Upper lobe of left lung (tissue), 6 donors: ENCODE results near the gene WFIKKN1. TPM values are rescaled to one million over a fixed set of nuclear protein-coding genes. Genes with fewer than 3 reads are reported as not detected.

Source experiments
- ATAC-seq, 2 donors: fragments of 200-7000 bp; cut with Tn5 transposase; one replicate each; pipeline ENCODE4 v1.9.1; 2022; ENCODE audit warnings: mild to moderate bottlenecking in 2 of 2, moderate library complexity in 2 of 2; ENCODE audit not compliant: low FRiP score in 2 of 2
- DNase-seq, 2 donors: peaks; one replicate each; pipeline ENCODE4 v3.0.0-alpha.2; 2019 to 2020
- H3K27ac ChIP-seq, 4 donors: fragments of 200-600 bp; sonication (generic); one replicate each; pipeline ENCODE4 v1.5.1; 2016 to 2019
- H3K27me3 ChIP-seq, 4 donors: fragments of 200-600 bp; sonication (generic); one replicate each; pipeline ENCODE4 v1.5.1; 2017 to 2019
- H3K36me3 ChIP-seq, 4 donors: fragments of 200-600 bp; sonication (generic); one replicate each; pipeline ENCODE4 v1.5.1; 2016 to 2019
- H3K4me1 ChIP-seq, 4 donors: fragments of 200-600 bp; sonication (generic); one replicate each; pipeline ENCODE4 v1.5.1; 2018 to 2019
- H3K4me3 ChIP-seq, 4 donors: fragments of 200-600 bp; sonication (generic); one replicate each; pipeline ENCODE4 v1.5.1; 2017 to 2019; ENCODE audit warnings: mild to moderate bottlenecking in 2 of 4, moderate library complexity in 1 of 4
- H3K9me3 ChIP-seq, 4 donors: fragments of 200-600 bp; sonication (generic); one replicate each; pipeline ENCODE4 v1.5.1; 2018 to 2019
- CTCF ChIP-seq, 6 experiments: fragments of 450-650 bp in 4 of 6; fragments of 200-600 bp in 2 of 6; sonication (generic) in 2 of 6; IDR thresholded peaks; one replicate each; pipeline ENCODE4 v1.5.1; 2016 to 2019; ENCODE audit warnings: antibody characterized with exemption in 6 of 6
- EP300 ChIP-seq, 4 donors: sonication (generic); formaldehyde crosslinking; IDR thresholded peaks; one replicate each; pipeline ENCODE4 v1.5.1; 2017; ENCODE audit warnings: antibody characterized with exemption in 4 of 4, control low read depth in 2 of 4
- POLR2A ChIP-seq, 4 donors: fragments of 450-650 bp; IDR thresholded peaks; one replicate each; pipeline ENCODE4 v1.5.1; 2016 to 2017; ENCODE audit warnings: antibody characterized with exemption in 4 of 4, mild to moderate bottlenecking in 2 of 4
- POLR2AphosphoS5 ChIP-seq, 2 donors: sonication (generic); formaldehyde crosslinking; IDR thresholded peaks; one replicate each; pipeline ENCODE4 v1.5.1; 2017; ENCODE audit warnings: antibody characterized with exemption in 2 of 2
- WGBS, 2 donors: methylation state at CpG; one replicate each; pipeline ENCODE4 v1.1.5; 2017 to 2018; 5-methylcytosine and 5-hydroxymethylcytosine counted together
- total RNA-seq, 6 donors: library from RNA; depleted of rRNA in 4 of 6; stranded (reverse); fragments of >200 nt in 4 of 6; gene quantifications; one replicate each; pipeline versions ENCODE4 v1.1.0 to v1.2.1, GENCODE V29; 2016 to 2021
- donor health status: DM: no; HTN: no; CAD: no; lungs with moderate emphysema.
- donor health status: DM: no; HTN: yes; CAD: no; lungs with severe emphysema.

The WFIKKN1 gene
- total RNA-seq, 6 donors from 2014 or later, result 1.7 to 16.8 (median 5.8) TPM

GRCh38 chr16:638836-639235 lies 8.1 kb downstream of the WFIKKN1 start:
- peaks cover 0 to 4% (median 2%) of the 10 kb centered on the region in 4 donors for H3K36me3 ChIP-seq
- DNase-seq (peak in 1 of 2 donors; percentile 71), ATAC-seq (no peak)
- H3K27ac ChIP-seq, result no peak overlapping the region
- WGBS, 2 donors, result 87 to 89% methylated on average over 9 of the region's 9 CpGs
- TF ChIP-seq POLR2A (IDR thresholded peaks at IDR 0.05) (no peak), POLR2AphosphoS5 (IDR thresholded peaks at IDR 0.05) (no peak)
- H3K4me3 ChIP-seq, result no peak overlapping the region
- peaks cover 28 to 68% (median 44%) of the 10 kb centered on the region in 4 donors for H3K4me1 ChIP-seq
- no peaks in the 10 kb centered on the region for H3K27me3 ChIP-seq
- no peaks in the 10 kb centered on the region for H3K9me3 ChIP-seq

DNA sequence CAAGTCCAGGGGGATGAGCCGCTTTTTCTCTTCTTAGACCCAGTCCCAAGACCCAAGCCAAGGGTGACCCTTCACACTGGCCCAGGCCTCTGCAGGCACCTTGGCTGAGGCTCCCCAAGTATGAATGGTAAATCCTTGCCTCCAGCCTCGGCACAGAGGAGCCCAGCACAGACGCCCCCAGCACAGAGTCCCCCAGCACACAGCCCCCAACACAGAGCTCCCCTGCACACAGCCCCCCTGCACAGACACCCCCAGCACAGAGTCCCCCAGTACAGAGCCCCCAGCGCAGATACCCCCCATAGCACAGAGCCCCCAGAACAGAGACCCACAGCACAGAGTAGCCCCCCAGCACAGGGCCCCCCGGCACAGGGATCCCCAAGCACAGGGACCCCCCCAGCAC lies 9.8 kb downstream of the WFIKKN1 start:
- H3K27me3 ChIP-seq, result no peaks in the 10 kb centered on the region
- no peak for ATAC-seq
- 85% methylated on average over 4 of the region's 5 CpGs; no CpG with 5 or more reads in 1 of the 2 donors for WGBS, 2 donors
- H3K4me3 ChIP-seq, result peak overlapping the region in 2 of 4 donors; percentile 91 to 97
- H3K4me1 ChIP-seq, result peaks cover 18 to 70% (median 40%) of the 10 kb centered on the region in 4 donors
- H3K36me3 ChIP-seq, result no peaks in the 10 kb centered on the region
- TF ChIP-seq CTCF (IDR thresholded peaks at IDR 0.05) (no peak), POLR2AphosphoS5 (IDR thresholded peaks at IDR 0.05) (no peak), POLR2A (IDR thresholded peaks at IDR 0.05) (no peak)
- peak overlapping the region in 3 of 4 donors; percentile 85 to 89 (median 87) for H3K27ac ChIP-seq
- H3K9me3 ChIP-seq, result no peaks in the 10 kb centered on the region
- DNase-seq, result no peak

DNA sequence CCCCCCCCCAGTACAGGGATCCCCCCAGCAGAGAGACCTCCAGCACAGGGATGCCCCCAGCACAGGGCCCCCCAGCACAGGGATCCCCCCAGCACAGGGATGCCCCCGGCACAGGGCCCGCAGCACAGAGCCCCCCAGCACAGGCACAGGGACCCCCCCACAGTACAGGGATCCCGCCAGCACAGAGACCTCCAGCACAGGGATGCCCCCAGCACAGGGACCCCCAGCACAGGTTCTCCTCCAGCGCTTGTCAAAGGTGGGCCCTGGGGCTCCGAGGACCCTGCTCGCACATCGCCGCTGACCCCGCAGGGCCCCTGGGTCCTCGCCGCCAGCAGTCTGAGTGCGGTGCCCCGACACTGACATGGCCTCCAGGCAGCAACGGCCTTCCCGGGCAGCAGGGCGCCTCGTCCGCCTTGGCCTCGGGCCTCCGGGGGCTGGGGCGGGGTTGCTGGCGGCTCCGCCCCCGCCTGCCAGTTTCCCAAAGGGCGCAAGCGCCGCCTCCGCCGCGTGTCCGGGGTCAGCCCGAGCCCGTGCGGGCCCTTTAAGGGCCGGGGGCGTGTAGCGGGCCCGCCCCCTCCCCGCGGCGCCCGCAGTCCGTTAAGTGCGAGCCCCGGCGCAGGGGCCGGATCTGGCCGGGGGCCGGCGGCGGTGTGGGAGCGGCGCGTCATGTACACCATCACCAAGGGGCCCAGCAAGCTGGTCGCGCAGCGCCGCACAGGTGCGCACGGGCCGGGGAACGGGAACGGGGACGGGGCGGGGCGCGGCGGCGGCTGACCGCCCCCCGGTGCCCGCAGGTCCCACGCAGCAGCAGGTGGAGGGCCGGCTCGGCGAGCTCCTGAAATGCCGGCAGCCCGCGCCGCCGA lies 10.8 kb downstream of the WFIKKN1 start, which contains the start of gene MCRIP2:
Gene MCRIP2 (plus strand): TSS at position 503 of the 863 bp plus-strand sequence. CDS start 164 bp downstream, at position 667.
- peak; percentile 92 to 97 for DNase-seq
- WGBS, 2 donors, result no CpG with 5 or more reads among the region's 81 CpGs
- H3K36me3 ChIP-seq, result no peaks in the 10 kb centered on the region
- no peaks in the 10 kb centered on the region for H3K27me3 ChIP-seq
- TF ChIP-seq POLR2AphosphoS5 (IDR thresholded peaks at IDR 0.05) (peak; percentile 57 to 67), POLR2A (IDR thresholded peaks at IDR 0.05) (peak in 3 of 4 donors; percentile 41 to 79 (median 71)), EP300 (IDR thresholded peaks at IDR 0.05) (no peak), CTCF (IDR thresholded peaks at IDR 0.05) (peak in 1 of 6 experiments; percentile 6)
- ATAC-seq, result peak; percentile 46 to 81
- H3K27ac ChIP-seq, result peak within 1 kb of the TSS; percentile 85 to 89 (median 88)
- no peaks in the 10 kb centered on the region for H3K9me3 ChIP-seq
- peaks cover 21 to 75% (median 47%) of the 10 kb centered on the region in 4 donors for H3K4me1 ChIP-seq
- peak within 1 kb of the TSS; percentile 91 to 97 (median 94) for H3K4me3 ChIP-seq

GRCh38 chr16:642189-643049 lies 11.6 kb downstream of the WFIKKN1 start:
- Histone ChIP-seq H3K27ac (peak overlapping the region; percentile 85 to 89 (median 88)), H3K36me3 (no peaks in the 10 kb centered on the region), H3K27me3 (no peaks in the 10 kb centered on the region), H3K9me3 (no peaks in the 10 kb centered on the region), H3K4me1 (peaks cover 22 to 80% (median 49%) of the 10 kb centered on the region in 4 donors), H3K4me3 (peak overlapping the region; percentile 91 to 97 (median 94))
- TF ChIP-seq POLR2A (IDR thresholded peaks at IDR 0.05), result peak in 1 of 4 donors; percentile 50
- TF ChIP-seq CTCF (IDR thresholded peaks at IDR 0.05), result peak in 1 of 6 experiments; percentile 6
- peak in 1 of 2 donors; percentile 30 for TF ChIP-seq POLR2AphosphoS5 (IDR thresholded peaks at IDR 0.05)
- TF ChIP-seq EP300 (IDR thresholded peaks at IDR 0.05), result no peak
- 0 to 9% methylated on average over 5 to 29 of the region's 72 CpGs for WGBS, 2 donors
- ATAC-seq (peak; percentile 50), DNase-seq (peak; percentile 79 to 95)

DNA sequence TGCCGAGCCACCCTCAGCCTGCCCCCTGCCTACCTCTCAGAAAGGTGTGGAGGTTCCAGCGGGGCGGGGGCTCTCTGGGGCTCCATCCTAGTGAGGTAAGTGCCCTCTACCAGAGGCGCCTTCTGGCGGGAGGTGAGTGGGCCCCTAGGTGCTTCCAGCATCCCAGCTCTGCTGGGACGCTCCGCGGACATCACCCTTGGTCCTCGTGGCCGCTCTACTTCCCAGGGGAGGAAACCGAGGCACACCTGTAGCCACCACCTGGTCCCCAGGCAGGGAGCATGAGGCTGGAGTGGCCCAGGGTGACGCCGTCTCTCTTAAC lies 12.2 kb downstream of the WFIKKN1 start:
- H3K27me3 ChIP-seq, result no peaks in the 10 kb centered on the region
- DNase-seq, result peak in 1 of 2 donors; percentile 74
- peaks cover 23 to 80% (median 49%) of the 10 kb centered on the region in 4 donors for H3K4me1 ChIP-seq
- WGBS, 2 donors, result 88 to 92% methylated on average over 1 to 7 of the region's 13 CpGs
- no peaks in the 10 kb centered on the region for H3K9me3 ChIP-seq
- H3K36me3 ChIP-seq, result no peaks in the 10 kb centered on the region
- H3K4me3 ChIP-seq, result peak overlapping the region in 3 of 4 donors; percentile 91 to 97 (median 94)
- H3K27ac ChIP-seq, result peak overlapping the region; percentile 85 to 89 (median 88)
- TF ChIP-seq POLR2A (IDR thresholded peaks at IDR 0.05), result no peak
- no peak for TF ChIP-seq CTCF (IDR thresholded peaks at IDR 0.05)
- no peak for TF ChIP-seq POLR2AphosphoS5 (IDR thresholded peaks at IDR 0.05)
- TF ChIP-seq EP300 (IDR thresholded peaks at IDR 0.05), result no peak
- no peak for ATAC-seq
